H9 (cell line): ENCODE measurements around the gene GALNT2. TPM values are rescaled to one million over a fixed set of nuclear protein-coding genes. Genes with fewer than 3 reads are reported as not detected.

Source experiments
- DNase-seq: peaks from one replicate; pipeline ENCODE4 v3.0.0-alpha.2; 2017
- H2AFZ ChIP-seq: one replicate; pipeline ENCODE4 v1.6.1; 2013; ENCODE audit warnings: mild to moderate bottlenecking, low read length, control low read depth, moderate library complexity
- H2AK5ac ChIP-seq: 2 replicates; pipeline ENCODE4 v1.6.1; 2013; ENCODE audit warnings: low read length, control low read depth, mixed read lengths; ENCODE audit not compliant: insufficient read length
- H2BK120ac ChIP-seq: one replicate; pipeline ENCODE4 v1.6.1; 2013; ENCODE audit warnings: low read depth, mild to moderate bottlenecking, low read length, control low read depth, inconsistent platforms; ENCODE audit not compliant: poor library complexity, severe bottlenecking
- H2BK12ac ChIP-seq: 2 replicates; pipeline ENCODE4 v1.6.1; 2013; ENCODE audit warnings: low read length, control low read depth, mixed read lengths, low read depth; ENCODE audit not compliant: insufficient read length
- H2BK15ac ChIP-seq: 2 replicates; pipeline ENCODE4 v1.6.1; 2013; ENCODE audit warnings: low read depth, low read length, control low read depth
- H2BK20ac ChIP-seq: one replicate; pipeline ENCODE4 v1.6.1; 2013; ENCODE audit warnings: low read depth, mild to moderate bottlenecking, low read length, control low read depth, inconsistent platforms; ENCODE audit not compliant: poor library complexity, severe bottlenecking
- H2BK5ac ChIP-seq: 2 replicates; pipeline ENCODE4 v1.6.1; 2013; ENCODE audit warnings: low read length, control low read depth, mixed read lengths; ENCODE audit not compliant: insufficient read length
- H3K14ac ChIP-seq: 2 replicates; pipeline ENCODE4 v1.6.1; 2013; ENCODE audit warnings: low read length, control low read depth; ENCODE audit not compliant: insufficient read depth
- H3K18ac ChIP-seq: 2 replicates; pipeline ENCODE4 v1.6.1; 2013; ENCODE audit warnings: low read depth, mild to moderate bottlenecking, mixed read lengths, low read length, control low read depth; ENCODE audit not compliant: insufficient read length
- H3K23ac ChIP-seq: 2 replicates; pipeline ENCODE4 v1.6.1; 2013; ENCODE audit warnings: low read length, control low read depth, mixed read lengths, low read depth; ENCODE audit not compliant: insufficient read length
- H3K23me2 ChIP-seq: 2 replicates; pipeline ENCODE4 v1.6.1; 2013; ENCODE audit warnings: low read depth, mild to moderate bottlenecking, mixed read lengths, low read length, control low read depth; ENCODE audit not compliant: insufficient read length, poor library complexity, severe bottlenecking
- H3K27ac ChIP-seq: 2 replicates; pipeline ENCODE4 v1.5.1; 2013; ENCODE audit warnings: low read length, control low read depth, mixed read lengths, low read depth; ENCODE audit not compliant: insufficient read length
- H3K27me3 ChIP-seq: 2 replicates; pipeline ENCODE4 v1.6.1; 2013; ENCODE audit warnings: low read length, control low read depth, inconsistent platforms; ENCODE audit not compliant: insufficient read depth
- H3K4ac ChIP-seq: 2 replicates; pipeline ENCODE4 v1.6.1; 2013; ENCODE audit warnings: low read depth, mild to moderate bottlenecking, control low read depth, inconsistent platforms, low read length, moderate library complexity
- H3K4me1 ChIP-seq: 2 replicates; pipeline ENCODE4 v1.6.1; 2013; ENCODE audit warnings: low read length, control low read depth, inconsistent platforms; ENCODE audit not compliant: insufficient read depth
- H3K4me2 ChIP-seq: 2 replicates; pipeline ENCODE4 v1.6.1; 2013; ENCODE audit warnings: low read length, control low read depth, mixed read lengths; ENCODE audit not compliant: insufficient read length, insufficient read depth
- H3K56ac ChIP-seq: 2 replicates; pipeline ENCODE4 v1.6.1; 2013; ENCODE audit warnings: low read depth, mild to moderate bottlenecking, mixed read lengths, low read length, control low read depth; ENCODE audit not compliant: insufficient read length
- H3K79me1 ChIP-seq: 2 replicates; pipeline ENCODE4 v1.6.1; 2013; ENCODE audit warnings: low read depth, mild to moderate bottlenecking, moderate library complexity, low read length, control low read depth, inconsistent platforms; ENCODE audit not compliant: insufficient read depth, poor library complexity, severe bottlenecking
- H3K79me2 ChIP-seq: 2 replicates; pipeline ENCODE4 v1.6.1; 2013; ENCODE audit warnings: low read length, control low read depth, inconsistent platforms; ENCODE audit not compliant: insufficient read depth
- H3K9ac ChIP-seq: 2 replicates; pipeline ENCODE4 v1.6.1; 2013; ENCODE audit warnings: low read length, control low read depth, mixed read lengths; ENCODE audit not compliant: insufficient read length; ENCODE audit errors: extremely low read depth
- H3K9me3 ChIP-seq: one replicate; pipeline ENCODE4 v1.6.1; 2013; ENCODE audit warnings: low read depth, low read length, inconsistent platforms; ENCODE audit not compliant: control insufficient read depth
- H3T11ph ChIP-seq: one replicate; pipeline ENCODE4 v1.6.1; 2013; ENCODE audit warnings: mild to moderate bottlenecking, low read length, control low read depth, inconsistent platforms
- H4K20me1 ChIP-seq: one replicate; pipeline ENCODE4 v1.6.1; 2013; ENCODE audit not compliant: control insufficient read depth, insufficient read length, insufficient read depth
- H4K5ac ChIP-seq: 2 replicates; pipeline ENCODE4 v1.6.1; 2013; ENCODE audit warnings: low read depth, mild to moderate bottlenecking, mixed read lengths, low read length, control low read depth; ENCODE audit not compliant: insufficient read length
- H4K8ac ChIP-seq: replicated peaks from 2 replicates; pipeline ENCODE4 v1.6.1; 2013; ENCODE audit warnings: low read length, control low read depth, mixed read lengths, low read depth; ENCODE audit not compliant: insufficient read length
- H4K91ac ChIP-seq: 2 replicates; pipeline ENCODE4 v1.6.1; 2013; ENCODE audit warnings: low read depth, mild to moderate bottlenecking, moderate library complexity, mixed read lengths, low read length, control low read depth; ENCODE audit not compliant: insufficient read length
- H3K27ac Mint-ChIP-seq, 3 experiments: 2 replicates in 2 of 3; 3 replicates in 1 of 3; pipeline ENCODE4 v1.8.0; 2020 to 2021; ENCODE audit warnings: mixed read lengths in 3 of 3, mild to moderate bottlenecking in 1 of 3, moderate library complexity in 1 of 3
- H3K27me3 Mint-ChIP-seq: 2 replicates; pipeline ENCODE4 v1.8.0; 2021; ENCODE audit warnings: low read depth, mild to moderate bottlenecking, moderate library complexity, mixed read lengths
- H3K36me3 Mint-ChIP-seq, 3 experiments: 2 replicates in 2 of 3; 3 replicates in 1 of 3; pipeline ENCODE4 v1.8.0; 2020 to 2021; ENCODE audit warnings: low read depth in 3 of 3, mixed read lengths in 3 of 3; ENCODE audit not compliant: insufficient read depth in 1 of 3
- H3K4me1 Mint-ChIP-seq, 2 experiments: 2 replicates each; pipeline ENCODE4 v1.8.0; 2020; ENCODE audit warnings: mixed read lengths in 2 of 2
- H3K4me3 Mint-ChIP-seq, 2 experiments: 2 replicates in 1 of 2; 3 replicates in 1 of 2; pipeline ENCODE4 v1.8.0; 2020 to 2021; ENCODE audit warnings: mild to moderate bottlenecking in 2 of 2, mixed read lengths in 2 of 2, moderate library complexity in 1 of 2
- H3K9me3 Mint-ChIP-seq, 2 experiments: 2 replicates in 1 of 2; 3 replicates in 1 of 2; pipeline ENCODE4 v1.8.0; 2020; ENCODE audit warnings: mild to moderate bottlenecking in 2 of 2, mixed read lengths in 2 of 2, moderate library complexity in 1 of 2
- WGBS: extraction: QIAGEN DNeasy Blood & Tissue Kit; methylation state at CpG from one replicate; pipeline ENCODE4 v1.1.7; 2013; ENCODE audit warnings: missing lambda C conversion rate, low lambda C conversion rate, mixed read lengths; ENCODE audit not compliant: insufficient read length; ENCODE audit errors: extremely low coverage; 5-methylcytosine and 5-hydroxymethylcytosine counted together
- total RNA-seq: library from RNA; stranded (reverse); gene quantifications from 2 replicates; pipeline ENCODE4 v1.2.1, GENCODE V29; 2021
- TF ChIP-seq, protein P1 (sequence below): fragments of 200-600 bp; sonication (generic); conservative IDR thresholded peaks from 3 replicates; pipeline ENCODE4 v1.8.0; 2021; ENCODE audit warnings: antibody characterized with exemption, mild to moderate bottlenecking

Gene GALNT2
- total RNA-seq, 1 experiment from 2014 or later, result 57.6 TPM

DNA sequence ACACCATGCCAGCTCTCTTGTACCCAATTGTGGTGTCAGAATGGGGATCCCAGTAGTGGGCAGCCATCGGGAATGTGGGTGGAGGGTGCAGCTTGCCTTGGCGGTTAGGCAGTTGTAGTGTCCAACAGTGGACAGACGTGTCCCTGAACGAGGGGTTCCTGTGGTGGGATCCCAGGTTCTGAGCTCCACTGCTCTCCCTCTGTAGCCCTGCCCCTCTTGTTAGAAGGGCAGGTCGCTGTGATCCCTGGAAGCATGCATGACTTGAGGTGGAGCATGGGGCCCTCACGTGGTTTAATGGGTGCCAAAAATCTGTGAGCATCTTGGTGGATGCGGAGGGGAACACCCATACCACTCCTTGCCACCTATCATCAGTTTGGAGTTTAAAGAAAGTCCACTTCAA, 4.3 kb downstream of the GALNT2 start:
- peaks cover 18% of the 10 kb centered on the region for H3K23me2 ChIP-seq
- H3K56ac ChIP-seq, result no peak overlapping the region
- H3K14ac ChIP-seq, result no peak overlapping the region
- H3K79me1 ChIP-seq, result peaks cover 11% of the 10 kb centered on the region
- no peak overlapping the region for H2BK15ac ChIP-seq
- no peak overlapping the region for H2AFZ ChIP-seq
- no peak for DNase-seq
- no peak overlapping the region for H4K91ac ChIP-seq
- H3K27ac Mint-ChIP-seq, result peak overlapping the region in 1 of 3 experiments; percentile 64; a peak in 1 of 7 replicates
- H3K18ac ChIP-seq, result no peak overlapping the region
- H3K9ac ChIP-seq, result no peak overlapping the region
- no peak overlapping the region for H2BK12ac ChIP-seq
- TF ChIP-seq, protein P1, sequence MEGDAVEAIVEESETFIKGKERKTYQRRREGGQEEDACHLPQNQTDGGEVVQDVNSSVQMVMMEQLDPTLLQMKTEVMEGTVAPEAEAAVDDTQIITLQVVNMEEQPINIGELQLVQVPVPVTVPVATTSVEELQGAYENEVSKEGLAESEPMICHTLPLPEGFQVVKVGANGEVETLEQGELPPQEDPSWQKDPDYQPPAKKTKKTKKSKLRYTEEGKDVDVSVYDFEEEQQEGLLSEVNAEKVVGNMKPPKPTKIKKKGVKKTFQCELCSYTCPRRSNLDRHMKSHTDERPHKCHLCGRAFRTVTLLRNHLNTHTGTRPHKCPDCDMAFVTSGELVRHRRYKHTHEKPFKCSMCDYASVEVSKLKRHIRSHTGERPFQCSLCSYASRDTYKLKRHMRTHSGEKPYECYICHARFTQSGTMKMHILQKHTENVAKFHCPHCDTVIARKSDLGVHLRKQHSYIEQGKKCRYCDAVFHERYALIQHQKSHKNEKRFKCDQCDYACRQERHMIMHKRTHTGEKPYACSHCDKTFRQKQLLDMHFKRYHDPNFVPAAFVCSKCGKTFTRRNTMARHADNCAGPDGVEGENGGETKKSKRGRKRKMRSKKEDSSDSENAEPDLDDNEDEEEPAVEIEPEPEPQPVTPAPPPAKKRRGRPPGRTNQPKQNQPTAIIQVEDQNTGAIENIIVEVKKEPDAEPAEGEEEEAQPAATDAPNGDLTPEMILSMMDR, result no peak
- no peaks in the 10 kb centered on the region for H3K9me3 ChIP-seq
- peaks cover 39 to 40% of the 10 kb centered on the region in 2 experiments for H3K4me1 Mint-ChIP-seq
- no peak overlapping the region for H4K5ac ChIP-seq
- no peak overlapping the region for H3K4ac ChIP-seq
- no peak overlapping the region for H3T11ph ChIP-seq
- H3K27me3 Mint-ChIP-seq, result peaks cover 11% of the 10 kb centered on the region
- no peak overlapping the region for H3K27ac ChIP-seq
- peaks cover 23% of the 10 kb centered on the region; the same call in 1 of the 2 replicates for H3K79me2 ChIP-seq
- peaks cover 6% of the 10 kb centered on the region for H3K4me1 ChIP-seq
- H2BK5ac ChIP-seq, result no peak overlapping the region
- H3K27me3 ChIP-seq, result peaks cover 5% of the 10 kb centered on the region; the same call in 1 of the 2 replicates
- H3K23ac ChIP-seq, result no peak overlapping the region
- no peak overlapping the region for H3K4me2 ChIP-seq
- H2BK20ac ChIP-seq, result no peak overlapping the region
- no peaks in the 10 kb centered on the region for H4K20me1 ChIP-seq
- no peak overlapping the region for H3K4me3 Mint-ChIP-seq
- no peak overlapping the region for H2AK5ac ChIP-seq
- H3K36me3 Mint-ChIP-seq, result peaks cover 0 to 2% (median 1%) of the 10 kb centered on the region in 3 experiments; a peak in 5 of 7 replicates
- H2BK120ac ChIP-seq, result no peak overlapping the region
- H4K8ac ChIP-seq, result no peak overlapping the region
- no peaks in the 10 kb centered on the region; a peak in 1 of 5 replicates for H3K9me3 Mint-ChIP-seq
- no CpG with 5 or more reads among the region's 7 CpGs for WGBS
